ENCODE measurements around the gene FLNC.

GRCh38 chr7:128869944-128870285 is 39.7 kb downstream of the FLNC start:
- TF ChIP-seq CTCF (IDR thresholded peaks at IDR 0.05), result no peak
- TF ChIP-seq POLR2A (IDR thresholded peaks at IDR 0.05), result no peak

Measured in testis (tissue), 2 donors.